Cardiac muscle cell (in vitro differentiated cells and primary cell): ENCODE measurements around the gene DYSF. TPM values are rescaled to one million over a fixed set of nuclear protein-coding genes. Genes with fewer than 3 reads are reported as not detected.
A peak's percentile ranks its signal among the peaks of the same experiment; 100 is the strongest.

Source experiments
- DNase-seq, 2 donors: peaks; one replicate each; pipeline versions ENCODE4 v3.0.0 to v3.0.0-alpha.2; 2010 to 2017; ENCODE audit warnings: low read depth in 1 of 2, low spot score in 1 of 2
- H3K27ac ChIP-seq: fragments of 200-600 bp; sonication (generic); 2 replicates; pipeline ENCODE4 v1.5.1; 2016
- H3K27me3 ChIP-seq: fragments of 200-600 bp; sonication (generic); 2 replicates; pipeline ENCODE4 v1.6.0; 2016; ENCODE audit warnings: control low read depth
- H3K36me3 ChIP-seq: fragments of 200-600 bp; sonication (generic); 2 replicates; pipeline ENCODE4 v1.5.1; 2016; ENCODE audit warnings: control low read depth
- H3K4me1 ChIP-seq: fragments of 200-600 bp; sonication (generic); 2 replicates; pipeline ENCODE4 v1.8.1; 2017; ENCODE audit warnings: low read depth, mild to moderate bottlenecking, mixed run types
- H3K4me3 ChIP-seq: fragments of 200-600 bp; sonication (generic); 2 replicates; pipeline ENCODE4 v1.5.1; 2016; ENCODE audit warnings: mild to moderate bottlenecking
- H3K9me3 ChIP-seq: fragments of 200-600 bp; sonication (generic); 2 replicates; pipeline ENCODE4 v1.5.1; 2017; ENCODE audit warnings: low read depth, mild to moderate bottlenecking, control low read depth
- polyA plus RNA-seq: library from polyadenylated mRNA; unstranded; fragments of >200 nt; fragmentation: Nextera tagmentation; extraction: Ambion mirVana; gene quantifications from 2 replicates; pipeline ENCODE4 v1.2.1, GENCODE V29; 2016
- total RNA-seq: library from RNA; depleted of rRNA; stranded (reverse); fragments of >200 nt; gene quantifications from 2 replicates; pipeline ENCODE4 v1.2.3, GENCODE V29; 2016
- TF ChIP-seq, protein P1 (sequence below): IDR thresholded peaks from 2 replicates; pipeline ENCODE4 v1.5.1; 2012; ENCODE audit warnings: low read depth, mild to moderate bottlenecking, low read length

DYSF gene
- total and polyA plus RNA-seq, 2 experiments from 2014 or later, result 34.6 to 57.4 TPM

DNA sequence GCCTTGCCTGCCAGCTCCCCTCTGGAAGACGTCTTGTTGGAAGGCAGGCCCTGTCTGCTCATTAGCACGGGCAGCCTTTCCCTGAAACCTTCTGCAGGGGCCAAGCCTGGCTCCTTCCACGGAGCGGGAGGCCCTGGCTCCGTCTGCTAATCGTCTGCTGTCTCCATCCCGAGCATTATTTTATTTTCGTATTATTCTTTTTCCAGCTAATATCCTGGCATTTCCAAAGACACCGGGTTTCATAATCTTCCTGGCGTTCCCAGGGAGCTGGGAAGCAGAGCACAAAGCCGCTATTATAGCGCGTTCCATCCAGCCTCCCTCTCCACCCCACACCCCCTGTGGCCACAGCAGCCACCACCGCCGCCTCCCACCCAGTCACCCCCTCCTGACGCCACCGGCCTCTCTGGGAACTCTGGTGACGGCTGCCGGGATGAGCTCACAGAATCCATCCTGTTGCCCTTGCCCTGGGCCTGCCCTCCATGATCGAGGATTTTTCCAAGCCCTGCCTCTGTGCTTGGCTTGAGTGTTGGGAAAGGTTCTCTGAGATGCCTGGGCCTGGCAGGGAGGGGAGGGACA is 125.5 kb downstream of the DYSF start:
- H3K4me3 ChIP-seq, result no peak overlapping the region
- no peaks in the 10 kb centered on the region for H3K4me1 ChIP-seq
- no peaks in the 10 kb centered on the region for H3K36me3 ChIP-seq
- TF ChIP-seq, protein P1, sequence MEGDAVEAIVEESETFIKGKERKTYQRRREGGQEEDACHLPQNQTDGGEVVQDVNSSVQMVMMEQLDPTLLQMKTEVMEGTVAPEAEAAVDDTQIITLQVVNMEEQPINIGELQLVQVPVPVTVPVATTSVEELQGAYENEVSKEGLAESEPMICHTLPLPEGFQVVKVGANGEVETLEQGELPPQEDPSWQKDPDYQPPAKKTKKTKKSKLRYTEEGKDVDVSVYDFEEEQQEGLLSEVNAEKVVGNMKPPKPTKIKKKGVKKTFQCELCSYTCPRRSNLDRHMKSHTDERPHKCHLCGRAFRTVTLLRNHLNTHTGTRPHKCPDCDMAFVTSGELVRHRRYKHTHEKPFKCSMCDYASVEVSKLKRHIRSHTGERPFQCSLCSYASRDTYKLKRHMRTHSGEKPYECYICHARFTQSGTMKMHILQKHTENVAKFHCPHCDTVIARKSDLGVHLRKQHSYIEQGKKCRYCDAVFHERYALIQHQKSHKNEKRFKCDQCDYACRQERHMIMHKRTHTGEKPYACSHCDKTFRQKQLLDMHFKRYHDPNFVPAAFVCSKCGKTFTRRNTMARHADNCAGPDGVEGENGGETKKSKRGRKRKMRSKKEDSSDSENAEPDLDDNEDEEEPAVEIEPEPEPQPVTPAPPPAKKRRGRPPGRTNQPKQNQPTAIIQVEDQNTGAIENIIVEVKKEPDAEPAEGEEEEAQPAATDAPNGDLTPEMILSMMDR, result no peak
- DNase-seq, result peak in 1 of 2 donors; percentile 76
- H3K9me3 ChIP-seq, result no peaks in the 10 kb centered on the region
- H3K27me3 ChIP-seq, result no peaks in the 10 kb centered on the region
- no peak overlapping the region for H3K27ac ChIP-seq

DNA sequence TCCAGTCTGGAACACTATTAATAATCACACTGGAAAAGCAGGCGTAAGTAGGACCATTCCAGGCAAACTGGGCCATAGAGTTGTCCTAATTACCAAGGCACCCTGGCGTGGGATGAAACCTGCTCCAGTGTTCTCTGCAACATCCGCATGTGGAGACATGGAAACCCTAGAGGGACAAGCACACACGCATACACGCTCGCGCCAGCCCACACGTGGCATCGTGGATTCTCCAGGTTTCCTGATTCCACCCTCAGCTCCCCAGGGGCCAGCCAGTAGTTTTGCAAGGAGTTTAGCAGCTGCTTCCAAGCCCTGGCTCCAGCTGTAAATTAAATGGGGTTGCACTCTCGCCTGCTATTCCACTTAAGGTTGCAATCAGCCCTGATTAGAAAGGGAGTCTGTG is 127.7 kb downstream of the DYSF start:
- Histone ChIP-seq H3K4me1 (no peaks in the 10 kb centered on the region), H3K4me3 (no peak overlapping the region), H3K36me3 (no peaks in the 10 kb centered on the region), H3K9me3 (no peaks in the 10 kb centered on the region), H3K27ac (no peak overlapping the region), H3K27me3 (no peaks in the 10 kb centered on the region)
- DNase-seq, result peak in 1 of 2 donors; percentile 40
- TF ChIP-seq, protein P1, result no peak

DNA sequence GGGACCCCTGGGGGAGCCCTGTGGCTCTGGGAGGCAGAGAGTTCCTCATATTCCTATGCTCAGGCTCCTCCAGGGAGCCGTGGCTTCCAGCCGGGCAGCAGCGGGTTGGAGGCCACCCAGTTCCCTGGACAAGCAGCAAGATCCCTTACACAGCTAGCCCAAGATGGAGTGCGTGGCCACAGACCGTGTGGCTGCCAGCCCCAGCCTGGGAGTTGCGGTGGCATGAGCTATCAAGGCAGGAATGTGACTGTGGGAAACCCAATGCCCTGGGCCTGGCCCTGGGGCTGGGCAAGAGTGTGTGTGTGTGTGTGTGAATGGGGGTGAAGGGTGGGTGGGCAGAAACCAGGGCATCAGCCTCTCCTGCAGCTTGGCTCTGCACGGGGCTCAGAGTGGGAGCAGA is 130.5 kb downstream of the DYSF start:
- no peaks in the 10 kb centered on the region for H3K27me3 ChIP-seq
- DNase-seq, result no peak
- H3K9me3 ChIP-seq, result no peaks in the 10 kb centered on the region
- TF ChIP-seq, protein P1, result no peak
- no peak overlapping the region for H3K27ac ChIP-seq
- H3K4me3 ChIP-seq, result no peak overlapping the region
- no peaks in the 10 kb centered on the region for H3K36me3 ChIP-seq
- no peaks in the 10 kb centered on the region for H3K4me1 ChIP-seq

DNA sequence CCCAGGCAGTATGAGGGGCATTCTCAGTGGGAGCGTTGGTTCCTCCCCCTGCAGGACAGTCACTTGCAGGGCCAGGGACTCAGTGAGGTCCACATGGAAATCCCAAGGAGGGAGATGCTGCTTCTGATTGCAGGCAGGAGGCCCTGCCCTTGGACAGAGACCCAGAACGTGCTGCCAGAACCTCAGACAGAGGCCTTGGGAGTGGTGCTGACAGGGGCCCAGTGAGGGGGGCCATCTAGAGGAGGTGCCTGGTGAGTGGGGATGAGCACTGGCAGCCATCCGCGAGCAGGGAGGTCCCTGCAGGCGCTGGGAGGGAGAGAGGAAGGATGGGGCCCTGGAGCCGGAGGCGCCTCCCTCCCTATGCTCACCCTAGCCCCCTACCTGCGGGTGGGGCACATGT is 133.1 kb downstream of the DYSF start:
- Histone ChIP-seq H3K27ac (no peak overlapping the region), H3K4me1 (peaks cover 6% of the 10 kb centered on the region), H3K4me3 (no peak overlapping the region), H3K27me3 (no peaks in the 10 kb centered on the region), H3K9me3 (no peaks in the 10 kb centered on the region), H3K36me3 (peaks cover 2% of the 10 kb centered on the region)
- TF ChIP-seq, protein P1, result no peak
- DNase-seq, result no peak

DNA sequence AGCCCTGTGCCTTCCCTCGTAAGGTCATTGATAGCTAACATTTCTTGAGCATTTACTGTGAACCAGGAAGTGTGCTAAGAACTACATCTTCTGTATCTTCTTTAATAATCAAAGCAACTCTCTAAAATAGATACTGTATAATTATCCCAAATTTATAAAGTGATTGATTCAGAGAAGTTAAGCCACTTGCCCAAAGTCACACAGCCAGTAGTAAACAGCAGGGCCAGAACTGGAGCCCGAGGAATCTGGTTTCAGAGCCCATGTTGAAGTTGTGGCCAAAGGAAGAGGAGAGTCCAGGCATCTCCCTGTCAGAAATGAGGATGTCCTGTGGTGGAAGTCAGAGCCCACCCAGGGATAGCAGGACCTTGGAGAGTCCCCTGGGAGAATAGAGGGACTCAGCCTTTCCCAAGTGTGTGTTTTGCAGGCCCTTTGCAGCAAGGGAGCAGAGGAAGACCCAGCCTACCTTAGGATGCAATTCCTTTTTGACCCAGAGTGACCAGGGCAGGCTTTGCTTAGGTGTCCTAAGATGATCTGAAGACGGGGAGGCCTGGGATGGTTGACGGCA is 134.2 kb downstream of the DYSF start:
- Histone ChIP-seq H3K4me3 (no peak overlapping the region), H3K9me3 (no peaks in the 10 kb centered on the region), H3K27ac (no peak overlapping the region), H3K4me1 (peaks cover 6% of the 10 kb centered on the region), H3K27me3 (no peaks in the 10 kb centered on the region), H3K36me3 (peaks cover 2% of the 10 kb centered on the region)
- TF ChIP-seq, protein P1, result no peak
- no peak for DNase-seq
